Mesendoderm (in vitro differentiated cells): ENCODE data around the gene CAPN13.

ENCODE experiments used
- DNase-seq: peaks from one replicate; pipeline ENCODE4 v3.0.0; 2013
- H2AK5ac ChIP-seq: 2 replicates; pipeline ENCODE4 v1.6.1; 2013; ENCODE audit warnings: low read length, inconsistent platforms
- H2BK120ac ChIP-seq: 2 replicates; pipeline ENCODE4 v1.6.1; 2013; ENCODE audit warnings: low read depth, mild to moderate bottlenecking, low read length, moderate library complexity, mixed read lengths
- H2BK15ac ChIP-seq: replicated peaks from 2 replicates; pipeline ENCODE4 v1.6.1; 2013; ENCODE audit warnings: low read depth, mild to moderate bottlenecking, moderate library complexity
- H2BK5ac ChIP-seq: 2 replicates; pipeline ENCODE4 v1.6.1; 2013; ENCODE audit warnings: low read length, inconsistent platforms
- H3K18ac ChIP-seq: 2 replicates; pipeline ENCODE4 v1.6.1; 2013; ENCODE audit warnings: mild to moderate bottlenecking, low read length, mixed read lengths
- H3K23ac ChIP-seq: one replicate; pipeline ENCODE4 v1.6.1; 2013; ENCODE audit warnings: low read length
- H3K27ac ChIP-seq: 2 replicates; pipeline ENCODE4 v1.5.1; 2013; ENCODE audit warnings: low read depth, mild to moderate bottlenecking, inconsistent platforms, low read length, moderate library complexity
- H3K27me3 ChIP-seq: 2 replicates; pipeline ENCODE4 v1.6.1; 2013; ENCODE audit warnings: low read length, control low read depth, mild to moderate bottlenecking, inconsistent platforms; ENCODE audit not compliant: insufficient read depth, poor library complexity
- H3K36me3 ChIP-seq: 2 replicates; pipeline ENCODE4 v1.6.1; 2013; ENCODE audit warnings: low read length, inconsistent platforms; ENCODE audit not compliant: control insufficient read depth, insufficient read depth
- H3K4ac ChIP-seq: one replicate; pipeline ENCODE4 v1.6.1; 2013; ENCODE audit warnings: low read depth, mild to moderate bottlenecking, low read length, moderate library complexity
- H3K4me1 ChIP-seq: 2 replicates; pipeline ENCODE4 v1.6.1; 2013; ENCODE audit warnings: low read depth, low read length, inconsistent platforms; ENCODE audit not compliant: control insufficient read depth
- H3K4me2 ChIP-seq: 2 replicates; pipeline ENCODE4 v1.6.1; 2013; ENCODE audit warnings: low read length
- H3K4me3 ChIP-seq: 2 replicates; pipeline ENCODE4 v1.5.1; 2013; ENCODE audit warnings: mild to moderate bottlenecking, low read length
- H3K56ac ChIP-seq: one replicate; pipeline ENCODE4 v1.6.1; 2013; ENCODE audit warnings: low read length
- H3K79me1 ChIP-seq: 2 replicates; pipeline ENCODE4 v1.6.1; 2013; ENCODE audit warnings: low read length, inconsistent platforms
- H3K79me2 ChIP-seq: 2 replicates; pipeline ENCODE4 v1.6.1; 2013; ENCODE audit warnings: mild to moderate bottlenecking, low read length; ENCODE audit not compliant: control insufficient read depth, insufficient read depth
- H3K9ac ChIP-seq: 2 replicates; pipeline ENCODE4 v1.6.1; 2013; ENCODE audit warnings: low read length, inconsistent platforms
- H4K5ac ChIP-seq: one replicate; pipeline ENCODE4 v1.6.1; 2013; ENCODE audit warnings: low read length
- H4K8ac ChIP-seq: one replicate; pipeline ENCODE4 v1.6.1; 2013; ENCODE audit warnings: low read depth, mild to moderate bottlenecking, control low read depth, low read length, moderate library complexity
- WGBS: extraction: QIAGEN DNeasy Blood & Tissue Kit; methylation state at CpG from one replicate; pipeline ENCODE4 v1.1.7; 2013; ENCODE audit warnings: low lambda C conversion rate, missing lambda C conversion rate; ENCODE audit not compliant: insufficient coverage; ENCODE audit errors: extremely low coverage; 5-methylcytosine and 5-hydroxymethylcytosine counted together

Gene CAPN13

DNA sequence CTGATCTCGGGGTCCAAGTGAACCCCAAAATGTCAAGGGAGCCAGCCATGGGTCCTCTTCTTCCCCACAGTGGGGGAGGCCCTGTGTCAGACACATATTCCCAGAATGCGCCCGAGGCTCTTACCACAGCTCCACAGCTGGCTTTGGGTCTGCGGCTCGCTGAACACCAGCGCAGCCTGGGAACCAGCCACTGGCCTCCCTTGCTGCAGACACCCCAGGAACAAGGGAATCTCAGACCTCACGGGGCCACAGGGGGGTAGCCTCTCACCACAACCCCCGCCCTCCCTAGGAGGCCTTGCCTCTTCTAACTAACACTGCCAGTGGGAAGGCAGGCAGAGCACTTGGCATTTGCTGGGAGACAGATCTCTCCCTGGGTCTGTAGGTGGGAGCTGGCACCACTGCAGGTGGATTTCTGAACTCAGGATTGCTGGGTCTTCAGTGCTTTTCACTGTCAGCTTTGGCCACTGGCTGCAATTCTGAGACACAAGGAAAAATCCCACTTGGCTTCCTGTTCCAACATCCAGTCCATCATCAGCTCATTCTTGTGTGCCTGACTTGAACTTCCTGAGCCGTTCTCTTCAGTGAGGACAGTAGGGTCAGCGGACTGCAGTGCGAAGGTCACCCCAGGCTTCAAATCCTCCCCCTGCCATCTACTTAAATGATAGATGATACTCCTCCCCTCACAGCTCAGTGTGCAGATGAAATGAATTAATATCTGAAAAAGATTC is 128.7 kb downstream of the CAPN13 start:
- WGBS = no CpG with 5 or more reads among the region's 11 CpGs
- no peak overlapping the region for H2AK5ac ChIP-seq
- H3K79me2 ChIP-seq = no peaks in the 10 kb centered on the region
- no peak overlapping the region for H3K27ac ChIP-seq
- no peaks in the 10 kb centered on the region for H3K4me1 ChIP-seq
- H4K8ac ChIP-seq = no peak overlapping the region
- H3K56ac ChIP-seq = no peak overlapping the region
- no peak overlapping the region for H2BK5ac ChIP-seq
- H3K4me3 ChIP-seq = no peak overlapping the region
- no peak overlapping the region for H3K4ac ChIP-seq
- no peaks in the 10 kb centered on the region for H3K27me3 ChIP-seq
- no peak overlapping the region for H3K18ac ChIP-seq
- no peak overlapping the region for H2BK15ac ChIP-seq
- no peak overlapping the region for H4K5ac ChIP-seq
- H3K9ac ChIP-seq = no peak overlapping the region
- no peak overlapping the region for H3K23ac ChIP-seq
- DNase-seq = no peak
- H3K36me3 ChIP-seq = no peaks in the 10 kb centered on the region
- H3K4me2 ChIP-seq = no peak overlapping the region
- no peaks in the 10 kb centered on the region for H3K79me1 ChIP-seq
- H2BK120ac ChIP-seq = no peak overlapping the region

DNA sequence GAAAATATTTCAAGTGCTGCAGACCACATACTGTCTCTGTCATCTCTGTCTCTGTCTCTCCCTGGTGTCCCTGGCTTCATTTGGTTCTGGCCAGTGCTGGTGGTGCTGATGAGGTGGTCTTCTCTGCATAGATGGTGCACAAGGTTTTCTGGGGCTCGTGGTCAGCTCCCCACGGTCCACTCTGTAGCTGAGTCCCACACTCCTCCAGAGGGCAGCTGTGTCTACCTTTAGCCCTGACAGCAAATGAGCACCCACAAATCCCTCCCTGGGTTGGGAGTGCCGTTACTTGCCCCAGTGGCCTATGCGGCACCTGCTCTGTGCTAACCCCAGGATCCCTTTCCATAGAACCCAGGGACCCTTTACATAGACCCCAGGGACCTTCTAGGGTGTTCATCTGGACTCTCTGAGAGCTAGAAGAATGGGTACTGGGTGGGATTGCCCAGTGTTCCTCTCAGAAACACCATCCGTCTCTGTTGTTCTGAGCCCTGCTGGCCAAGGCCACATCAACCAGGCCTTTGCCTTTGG is 129.3 kb downstream of the CAPN13 start:
- no peak overlapping the region for H3K18ac ChIP-seq
- H2BK15ac ChIP-seq = no peak overlapping the region
- H3K4me2 ChIP-seq = no peak overlapping the region
- no peaks in the 10 kb centered on the region for H3K27me3 ChIP-seq
- no CpG with 5 or more reads among the region's 5 CpGs for WGBS
- no peak overlapping the region for H4K8ac ChIP-seq
- H4K5ac ChIP-seq = no peak overlapping the region
- no peak overlapping the region for H2BK5ac ChIP-seq
- H3K9ac ChIP-seq = no peak overlapping the region
- H3K23ac ChIP-seq = no peak overlapping the region
- no peaks in the 10 kb centered on the region for H3K36me3 ChIP-seq
- no peaks in the 10 kb centered on the region for H3K79me2 ChIP-seq
- H3K79me1 ChIP-seq = no peaks in the 10 kb centered on the region
- H3K4ac ChIP-seq = no peak overlapping the region
- H3K4me3 ChIP-seq = no peak overlapping the region
- H3K27ac ChIP-seq = no peak overlapping the region
- no peaks in the 10 kb centered on the region for H3K4me1 ChIP-seq
- no peak overlapping the region for H2BK120ac ChIP-seq
- H3K56ac ChIP-seq = no peak overlapping the region
- no peak for DNase-seq
- H2AK5ac ChIP-seq = no peak overlapping the region

DNA sequence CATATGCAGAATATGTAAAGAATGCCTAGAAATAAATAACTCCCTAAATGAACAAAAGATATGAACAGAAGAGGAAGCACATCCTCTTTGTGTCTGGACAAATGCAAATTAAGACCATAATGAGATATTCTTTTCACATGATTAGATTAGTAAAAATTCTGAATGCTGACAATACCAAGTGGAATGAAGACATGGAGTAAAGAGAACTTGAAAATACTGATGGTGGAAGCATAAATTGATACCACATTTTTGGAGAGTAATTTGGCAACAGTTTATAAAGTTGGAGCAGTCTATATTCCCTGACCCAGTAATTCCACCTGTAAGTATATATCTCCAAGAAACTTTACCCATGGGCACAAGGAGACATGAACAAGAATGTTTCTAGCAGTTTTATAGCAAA is 130.0 kb downstream of the CAPN13 start:
- Histone ChIP-seq H3K36me3 (no peaks in the 10 kb centered on the region), H2BK120ac (no peak overlapping the region), H3K56ac (no peak overlapping the region), H3K79me2 (no peaks in the 10 kb centered on the region), H3K18ac (no peak overlapping the region), H3K4ac (no peak overlapping the region), H3K27me3 (no peaks in the 10 kb centered on the region), H3K79me1 (no peaks in the 10 kb centered on the region), H3K23ac (no peak overlapping the region), H2AK5ac (no peak overlapping the region), H2BK15ac (no peak overlapping the region), H4K5ac (no peak overlapping the region), H3K4me1 (no peaks in the 10 kb centered on the region), H2BK5ac (no peak overlapping the region), H3K4me2 (no peak overlapping the region), H3K27ac (no peak overlapping the region), H3K4me3 (no peak overlapping the region), H3K9ac (no peak overlapping the region), H4K8ac (no peak overlapping the region)
- no peak for DNase-seq

DNA sequence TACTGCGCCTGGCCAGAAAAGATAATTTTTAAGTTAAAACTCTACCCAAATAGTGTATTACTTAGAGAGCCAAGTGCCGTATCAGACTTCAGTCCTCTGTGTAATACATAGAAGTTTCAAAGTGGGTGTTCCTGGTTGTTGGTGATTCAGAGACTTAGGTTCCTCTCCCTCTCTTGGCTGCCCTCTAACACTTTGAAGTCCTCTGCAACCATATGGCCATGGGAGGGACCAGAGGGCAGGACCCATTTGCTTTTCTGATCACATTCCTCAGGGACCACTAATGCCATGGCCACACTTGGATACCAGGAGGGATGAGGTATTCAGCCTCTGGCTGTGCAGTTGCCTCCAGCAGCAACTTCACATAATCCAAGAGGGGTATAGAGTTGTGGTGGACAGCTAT is 131.5 kb downstream of the CAPN13 start:
- Histone ChIP-seq H3K27ac (no peak overlapping the region), H4K5ac (no peak overlapping the region), H3K4me3 (no peak overlapping the region), H4K8ac (no peak overlapping the region), H3K4ac (no peak overlapping the region), H3K36me3 (no peaks in the 10 kb centered on the region), H3K79me1 (no peaks in the 10 kb centered on the region), H3K56ac (no peak overlapping the region), H3K4me1 (no peaks in the 10 kb centered on the region), H3K18ac (no peak overlapping the region), H3K9ac (no peak overlapping the region), H3K79me2 (no peaks in the 10 kb centered on the region), H3K27me3 (no peaks in the 10 kb centered on the region), H2BK5ac (no peak overlapping the region), H3K4me2 (no peak overlapping the region), H2BK15ac (no peak overlapping the region), H2BK120ac (no peak overlapping the region), H3K23ac (no peak overlapping the region), H2AK5ac (no peak overlapping the region)
- no CpG with 5 or more reads among the region's 2 CpGs for WGBS
- no peak for DNase-seq

DNA sequence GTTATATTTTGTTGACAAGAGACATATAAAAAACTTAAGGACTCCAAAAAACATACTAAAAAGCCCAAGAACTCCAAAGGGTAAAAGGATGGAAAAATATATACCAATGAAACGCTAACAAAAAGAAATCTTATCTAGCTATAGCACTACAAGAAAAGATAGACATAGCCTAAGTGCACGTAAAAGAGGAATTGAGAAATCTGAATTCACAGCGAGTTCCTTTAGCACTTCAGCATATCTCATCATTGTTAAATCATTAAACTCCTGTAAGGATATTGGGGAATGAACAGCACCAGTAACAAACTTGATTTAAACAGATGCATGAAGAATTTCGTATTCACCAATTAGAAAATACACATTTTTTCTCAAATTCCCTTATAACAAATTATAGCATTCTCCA is 134.1 kb downstream of the CAPN13 start:
- no peak overlapping the region for H4K5ac ChIP-seq
- no peak overlapping the region for H3K4me3 ChIP-seq
- H3K27me3 ChIP-seq = no peaks in the 10 kb centered on the region
- H3K23ac ChIP-seq = no peak overlapping the region
- H3K56ac ChIP-seq = no peak overlapping the region
- no peaks in the 10 kb centered on the region for H3K36me3 ChIP-seq
- H2BK5ac ChIP-seq = no peak overlapping the region
- no peak overlapping the region for H3K4me2 ChIP-seq
- no peak overlapping the region for H3K4ac ChIP-seq
- no peaks in the 10 kb centered on the region for H3K79me1 ChIP-seq
- DNase-seq = no peak
- no CpG with 5 or more reads among the region's 4 CpGs for WGBS
- no peaks in the 10 kb centered on the region for H3K4me1 ChIP-seq
- H3K27ac ChIP-seq = no peak overlapping the region
- H2BK15ac ChIP-seq = no peak overlapping the region
- no peak overlapping the region for H3K9ac ChIP-seq
- H3K79me2 ChIP-seq = no peaks in the 10 kb centered on the region
- no peak overlapping the region for H3K18ac ChIP-seq
- H2AK5ac ChIP-seq = no peak overlapping the region
- no peak overlapping the region for H4K8ac ChIP-seq
- H2BK120ac ChIP-seq = no peak overlapping the region
